WTC11 (cell line): ENCODE data around the gene TARDBP. TPM values are rescaled to one million over a fixed set of nuclear protein-coding genes. Genes with fewer than 3 reads are reported as not detected.

Source experiments
- ATAC-seq: fragments of 200-7000 bp; cut with Tn5 transposase; 2 replicates; pipeline ENCODE4 v1.10.0; 2021; ENCODE audit warnings: mild to moderate bottlenecking, moderate library complexity
- CTCF ChIA-PET: fragments of 300-600 bp; sonication (Branson Sonifier 250); formaldehyde crosslinking; loops from one replicate; lab custom pipeline; 2021; ENCODE audit warnings: antibody characterized with exemption; lab: Charles Lee
- POLR2A ChIA-PET: fragments of 350-600 bp; sonication (Branson Sonifier 250); formaldehyde crosslinking; loops from one replicate; lab custom pipeline; 2021; ENCODE audit warnings: antibody characterized with exemption; lab: Charles Lee
- DNase-seq: peaks from one replicate; pipeline ENCODE4 v3.0.0; 2021; ENCODE audit warnings: low spot score
- H3K27ac Mint-ChIP-seq: 2 replicates; pipeline ENCODE4 v1.8.0; 2021; ENCODE audit warnings: mixed read lengths
- H3K27me3 Mint-ChIP-seq: 2 replicates; pipeline ENCODE4 v1.8.0; 2021; ENCODE audit warnings: low read depth, mild to moderate bottlenecking, moderate library complexity, mixed read lengths
- H3K36me3 Mint-ChIP-seq: 2 replicates; pipeline ENCODE4 v1.8.0; 2021; ENCODE audit warnings: mixed read lengths
- H3K4me1 Mint-ChIP-seq: 2 replicates; pipeline ENCODE4 v1.8.0; 2022; ENCODE audit warnings: mixed read lengths
- H3K4me3 Mint-ChIP-seq: 2 replicates; pipeline ENCODE4 v1.8.0; 2021; ENCODE audit warnings: mild to moderate bottlenecking, moderate library complexity, mixed read lengths
- H3K9me3 Mint-ChIP-seq: 2 replicates; pipeline ENCODE4 v1.8.0; 2021; ENCODE audit warnings: mixed read lengths
- AR ChIP-seq: fragments of 250-450 bp; sonication (Bioruptor Pico); IDR thresholded peaks from 2 replicates; pipeline ENCODE4 v1.9.0; 2021; ENCODE audit warnings: mild to moderate bottlenecking
- CREB1 ChIP-seq: sonication (generic); formaldehyde crosslinking; IDR thresholded peaks from 2 replicates; pipeline ENCODE4 v1.8.0; 2023; ENCODE audit warnings: mild to moderate bottlenecking, missing genetic modification reagents
- E2F5 ChIP-seq: sonication (generic); formaldehyde crosslinking; IDR thresholded peaks from 2 replicates; pipeline ENCODE4 v1.8.1; 2022; ENCODE audit warnings: mild to moderate bottlenecking, moderate library complexity, missing genetic modification reagents
- KAT7 ChIP-seq: sonication (generic); formaldehyde crosslinking; IDR thresholded peaks from 2 replicates; pipeline ENCODE4 v1.8.1; 2023; ENCODE audit warnings: missing genetic modification reagents, mild to moderate bottlenecking, borderline replicate concordance
- MLX ChIP-seq: sonication (generic); formaldehyde crosslinking; IDR thresholded peaks from 2 replicates; pipeline ENCODE4 v1.8.1; 2023; ENCODE audit warnings: mild to moderate bottlenecking, missing genetic modification reagents, moderate library complexity
- NFYB ChIP-seq: sonication (generic); formaldehyde crosslinking; conservative IDR thresholded peaks from 2 replicates; pipeline ENCODE4 v1.8.0; 2022; ENCODE audit warnings: low read depth, missing genetic modification reagents
- OVOL2 ChIP-seq: fragments of 250-450 bp; sonication (Bioruptor Pico); IDR thresholded peaks from 2 replicates; pipeline ENCODE4 v1.9.0; 2021; ENCODE audit warnings: mild to moderate bottlenecking, borderline replicate concordance
- PREB ChIP-seq: sonication (generic); formaldehyde crosslinking; IDR thresholded peaks from 2 replicates; pipeline ENCODE4 v1.8.1; 2022; ENCODE audit warnings: mild to moderate bottlenecking, missing genetic modification reagents, moderate library complexity, borderline replicate concordance
- TEAD1 ChIP-seq: sonication (generic); formaldehyde crosslinking; IDR thresholded peaks from 2 replicates; pipeline ENCODE4 v1.8.0; 2022; ENCODE audit warnings: mild to moderate bottlenecking, missing genetic modification reagents
- USF1 ChIP-seq: sonication (generic); formaldehyde crosslinking; IDR thresholded peaks from 2 replicates; pipeline ENCODE4 v1.8.0; 2022; ENCODE audit warnings: mild to moderate bottlenecking, missing genetic modification reagents
- ZNF219 ChIP-seq: sonication (generic); formaldehyde crosslinking; IDR thresholded peaks from 2 replicates; pipeline ENCODE4 v1.8.0; 2023; ENCODE audit warnings: missing genetic modification reagents, mild to moderate bottlenecking, borderline replicate concordance
- ZNF263 ChIP-seq: sonication (generic); formaldehyde crosslinking; IDR thresholded peaks from 2 replicates; pipeline ENCODE4 v1.8.1; 2022; ENCODE audit warnings: low read depth, mild to moderate bottlenecking, moderate library complexity, missing genetic modification reagents
- ZNF281 ChIP-seq: sonication (generic); formaldehyde crosslinking; IDR thresholded peaks from 2 replicates; pipeline ENCODE4 v1.8.0; 2023; ENCODE audit warnings: mild to moderate bottlenecking, missing genetic modification reagents
- ZNF396 ChIP-seq: fragments of 250-450 bp; sonication (Bioruptor Pico); IDR thresholded peaks from 2 replicates; pipeline ENCODE4 v1.8.0; 2021; ENCODE audit warnings: mild to moderate bottlenecking, moderate library complexity, borderline replicate concordance
- ZNF425 ChIP-seq: fragments of 250-450 bp; sonication (Bioruptor Pico); conservative IDR thresholded peaks from 2 replicates; pipeline ENCODE4 v1.9.0; 2021; ENCODE audit warnings: mild to moderate bottlenecking
- ZNF671 ChIP-seq: fragments of 250-450 bp; sonication (Bioruptor Pico); IDR thresholded peaks from 2 replicates; pipeline ENCODE4 v1.8.0; 2021; ENCODE audit warnings: mild to moderate bottlenecking
- total RNA-seq: library from RNA; stranded (reverse); gene quantifications from 3 replicates; pipeline ENCODE4 v1.2.3, GENCODE V29; 2021
- TF ChIP-seq, protein P1 (sequence below): sonication (generic); formaldehyde crosslinking; conservative IDR thresholded peaks from 2 replicates; pipeline ENCODE4 v1.8.1; 2023; ENCODE audit warnings: mild to moderate bottlenecking, low read depth, missing genetic modification reagents, moderate library complexity

The TARDBP gene
- total RNA-seq, 1 experiment from 2014 or later, result 228 TPM

DNA sequence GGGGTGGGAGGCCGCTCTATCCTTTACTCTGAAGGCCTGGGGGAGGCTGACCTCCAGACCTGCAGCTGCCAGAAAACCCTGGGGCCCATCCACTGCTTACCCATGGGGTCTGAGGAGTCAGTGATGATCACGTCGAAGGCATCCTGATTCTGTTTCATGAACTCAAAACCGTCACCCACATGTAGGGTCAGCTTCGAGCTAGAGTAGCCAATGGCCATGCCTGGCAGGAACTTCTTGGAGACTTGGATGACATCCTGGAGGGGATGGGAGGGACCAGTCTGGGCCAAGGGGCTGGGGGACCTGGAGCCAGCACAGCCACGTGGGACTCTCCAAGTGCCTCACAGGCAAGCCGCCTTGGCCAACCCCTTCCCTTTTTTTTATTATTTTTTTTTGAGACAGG lies 44.0 kb downstream of the TARDBP start (continued):
- TF ChIP-seq ZNF425 (CRISPR knock-in tag), result no peak
- TF ChIP-seq NFYB, result no peak
- TF ChIP-seq ZNF263 (CRISPR knock-in tag), result no peak
- TF ChIP-seq ZNF671 (CRISPR knock-in tag), result no peak
- no peak for TF ChIP-seq OVOL2
- no peak for TF ChIP-seq PREB (CRISPR knock-in tag)
- no peak for TF ChIP-seq ZNF219 (CRISPR knock-in tag)
- no peak for TF ChIP-seq TEAD1 (CRISPR knock-in tag)
- TF ChIP-seq USF1 (CRISPR knock-in tag), result no peak
- no peak for TF ChIP-seq KAT7
- no peak for TF ChIP-seq E2F5 (CRISPR knock-in tag)
- TF ChIP-seq ZNF281 (CRISPR knock-in tag), result no peak
- no peak for TF ChIP-seq ZNF396 (CRISPR knock-in tag)

DNA sequence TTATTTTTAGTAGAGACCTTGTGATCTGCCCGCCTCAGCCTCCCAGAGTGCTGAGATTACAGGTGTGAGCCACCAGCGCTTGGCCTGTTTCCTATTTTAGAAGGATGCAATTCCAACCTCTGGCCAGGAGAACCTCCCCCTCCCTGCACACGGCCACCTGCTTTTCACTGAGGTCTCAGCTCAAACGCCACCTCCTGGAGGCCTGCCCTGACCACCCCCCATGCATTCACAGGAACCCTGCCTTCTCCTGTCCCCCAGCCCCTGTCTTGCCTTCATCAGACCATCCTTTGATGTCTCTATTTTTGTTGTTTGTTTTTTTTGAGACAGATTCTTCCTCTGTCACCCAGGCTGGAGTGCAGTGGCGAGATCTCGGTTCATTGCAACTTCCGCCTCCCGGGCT lies 45.0 kb downstream of the TARDBP start:
- CTCF ChIA-PET, result interaction anchor here (0.6 to 3.2 kb wide), 8 partner anchors 12 to 126 kb away, joined by 3 to 41 read pairs (median 3); no protein-coding TSS in a partner anchor
- no peak for DNase-seq
- Mint-ChIP-seq H3K4me1 (peaks cover 26% of the 10 kb centered on the region), H3K36me3 (peaks cover 23% of the 10 kb centered on the region), H3K27ac (peak overlapping the region; percentile 44; the same call in 1 of the 2 replicates), H3K27me3 (no peaks in the 10 kb centered on the region), H3K9me3 (no peaks in the 10 kb centered on the region), H3K4me3 (no peak overlapping the region)
- ATAC-seq, result no peak
- POLR2A ChIA-PET, result no interaction called here
- TF ChIP-seq ZNF219 (CRISPR knock-in tag), result no peak
- TF ChIP-seq E2F5 (CRISPR knock-in tag), result no peak
- no peak for TF ChIP-seq AR
- no peak for TF ChIP-seq OVOL2
- no peak for TF ChIP-seq CREB1 (CRISPR knock-in tag)
- TF ChIP-seq, protein P1, sequence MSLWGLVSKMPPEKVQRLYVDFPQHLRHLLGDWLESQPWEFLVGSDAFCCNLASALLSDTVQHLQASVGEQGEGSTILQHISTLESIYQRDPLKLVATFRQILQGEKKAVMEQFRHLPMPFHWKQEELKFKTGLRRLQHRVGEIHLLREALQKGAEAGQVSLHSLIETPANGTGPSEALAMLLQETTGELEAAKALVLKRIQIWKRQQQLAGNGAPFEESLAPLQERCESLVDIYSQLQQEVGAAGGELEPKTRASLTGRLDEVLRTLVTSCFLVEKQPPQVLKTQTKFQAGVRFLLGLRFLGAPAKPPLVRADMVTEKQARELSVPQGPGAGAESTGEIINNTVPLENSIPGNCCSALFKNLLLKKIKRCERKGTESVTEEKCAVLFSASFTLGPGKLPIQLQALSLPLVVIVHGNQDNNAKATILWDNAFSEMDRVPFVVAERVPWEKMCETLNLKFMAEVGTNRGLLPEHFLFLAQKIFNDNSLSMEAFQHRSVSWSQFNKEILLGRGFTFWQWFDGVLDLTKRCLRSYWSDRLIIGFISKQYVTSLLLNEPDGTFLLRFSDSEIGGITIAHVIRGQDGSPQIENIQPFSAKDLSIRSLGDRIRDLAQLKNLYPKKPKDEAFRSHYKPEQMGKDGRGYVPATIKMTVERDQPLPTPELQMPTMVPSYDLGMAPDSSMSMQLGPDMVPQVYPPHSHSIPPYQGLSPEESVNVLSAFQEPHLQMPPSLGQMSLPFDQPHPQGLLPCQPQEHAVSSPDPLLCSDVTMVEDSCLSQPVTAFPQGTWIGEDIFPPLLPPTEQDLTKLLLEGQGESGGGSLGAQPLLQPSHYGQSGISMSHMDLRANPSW, result no peak
- no peak for TF ChIP-seq USF1 (CRISPR knock-in tag)
- TF ChIP-seq MLX (CRISPR knock-in tag), result no peak
- no peak for TF ChIP-seq ZNF263 (CRISPR knock-in tag)
